ENCODE results near the gene KCNIP1. TPM values are rescaled to one million over a fixed set of nuclear protein-coding genes. Genes with fewer than 3 reads are reported as not detected.

Gene KCNIP1
- total RNA-seq, 1 donor from 2014 or later: 0.45 TPM

DNA sequence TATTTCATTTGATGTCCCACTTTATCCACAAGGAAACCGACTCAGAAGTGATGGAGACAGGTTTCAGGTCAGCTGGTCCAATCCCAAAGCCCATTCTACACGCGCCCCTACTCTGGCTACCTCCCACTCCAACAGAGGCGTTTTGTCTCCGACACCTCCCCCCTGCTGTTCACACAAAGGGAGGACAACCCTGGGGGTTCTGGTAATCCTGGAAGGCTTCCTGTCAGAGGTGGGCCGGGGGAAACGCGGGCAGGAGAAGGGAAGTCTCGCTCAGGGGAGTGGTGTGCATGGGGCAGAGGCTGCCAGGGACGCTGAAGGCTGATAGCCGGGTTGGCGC lies 240.0 kb downstream of the KCNIP1 start:
- peak overlapping the region; percentile 78 for H3K4me2 ChIP-seq (ENCODE audit: low read length)
- H3K4me1 ChIP-seq (ENCODE audit: insufficient read depth, low read length): peaks cover 3% of the 10 kb centered on the region
- DNase-seq (ENCODE audit: low read depth) (no peak), FAIRE-seq (no peak)
- Mint-ChIP-seq H3K36me3 (ENCODE audit: low read depth, unreplicated experiment) (no peaks in the 10 kb centered on the region), H3K4me1 (ENCODE audit: low read depth, unreplicated experiment) (peaks cover 3% of the 10 kb centered on the region), H3K4me3 (ENCODE audit: unreplicated experiment) (no peak overlapping the region), H3K27ac (ENCODE audit: unreplicated experiment) (no peak overlapping the region), H3K27me3 (ENCODE audit: low read depth, unreplicated experiment) (peaks cover 33% of the 10 kb centered on the region), H3K9me3 (ENCODE audit: unreplicated experiment) (peaks cover 2% of the 10 kb centered on the region)
- H2AFZ ChIP-seq (ENCODE audit: low read depth, low read length): peak overlapping the region; percentile 56
- peaks cover 2% of the 10 kb centered on the region for H3K27me3 ChIP-seq (ENCODE audit: insufficient read depth, low read length)
- TF ChIP-seq, protein P1, sequence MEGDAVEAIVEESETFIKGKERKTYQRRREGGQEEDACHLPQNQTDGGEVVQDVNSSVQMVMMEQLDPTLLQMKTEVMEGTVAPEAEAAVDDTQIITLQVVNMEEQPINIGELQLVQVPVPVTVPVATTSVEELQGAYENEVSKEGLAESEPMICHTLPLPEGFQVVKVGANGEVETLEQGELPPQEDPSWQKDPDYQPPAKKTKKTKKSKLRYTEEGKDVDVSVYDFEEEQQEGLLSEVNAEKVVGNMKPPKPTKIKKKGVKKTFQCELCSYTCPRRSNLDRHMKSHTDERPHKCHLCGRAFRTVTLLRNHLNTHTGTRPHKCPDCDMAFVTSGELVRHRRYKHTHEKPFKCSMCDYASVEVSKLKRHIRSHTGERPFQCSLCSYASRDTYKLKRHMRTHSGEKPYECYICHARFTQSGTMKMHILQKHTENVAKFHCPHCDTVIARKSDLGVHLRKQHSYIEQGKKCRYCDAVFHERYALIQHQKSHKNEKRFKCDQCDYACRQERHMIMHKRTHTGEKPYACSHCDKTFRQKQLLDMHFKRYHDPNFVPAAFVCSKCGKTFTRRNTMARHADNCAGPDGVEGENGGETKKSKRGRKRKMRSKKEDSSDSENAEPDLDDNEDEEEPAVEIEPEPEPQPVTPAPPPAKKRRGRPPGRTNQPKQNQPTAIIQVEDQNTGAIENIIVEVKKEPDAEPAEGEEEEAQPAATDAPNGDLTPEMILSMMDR (IDR thresholded peaks at IDR 0.05; ENCODE audit: insufficient read depth, low read depth, low read length): no peak
- no peak for TF ChIP-seq EZH2 (IDR thresholded peaks at IDR 0.05; ENCODE audit: insufficient read depth, low read length)
- H3K9me3 ChIP-seq (ENCODE audit: insufficient read depth, low read depth, low read length): no peaks in the 10 kb centered on the region
- no peaks in the 10 kb centered on the region for H3K79me2 ChIP-seq (ENCODE audit: insufficient read depth, low read length)
- H3K9ac ChIP-seq (ENCODE audit: low read length): no peak overlapping the region
- H4K20me1 ChIP-seq (ENCODE audit: insufficient read depth, low read length): no peaks in the 10 kb centered on the region
- H3K27ac ChIP-seq (ENCODE audit: low read depth, low read length): no peak overlapping the region
- H3K4me3 ChIP-seq (ENCODE audit: insufficient read depth, low read depth, low read length): no peak overlapping the region
- H3K36me3 ChIP-seq (ENCODE audit: insufficient read depth, low read length): no peaks in the 10 kb centered on the region

DNA sequence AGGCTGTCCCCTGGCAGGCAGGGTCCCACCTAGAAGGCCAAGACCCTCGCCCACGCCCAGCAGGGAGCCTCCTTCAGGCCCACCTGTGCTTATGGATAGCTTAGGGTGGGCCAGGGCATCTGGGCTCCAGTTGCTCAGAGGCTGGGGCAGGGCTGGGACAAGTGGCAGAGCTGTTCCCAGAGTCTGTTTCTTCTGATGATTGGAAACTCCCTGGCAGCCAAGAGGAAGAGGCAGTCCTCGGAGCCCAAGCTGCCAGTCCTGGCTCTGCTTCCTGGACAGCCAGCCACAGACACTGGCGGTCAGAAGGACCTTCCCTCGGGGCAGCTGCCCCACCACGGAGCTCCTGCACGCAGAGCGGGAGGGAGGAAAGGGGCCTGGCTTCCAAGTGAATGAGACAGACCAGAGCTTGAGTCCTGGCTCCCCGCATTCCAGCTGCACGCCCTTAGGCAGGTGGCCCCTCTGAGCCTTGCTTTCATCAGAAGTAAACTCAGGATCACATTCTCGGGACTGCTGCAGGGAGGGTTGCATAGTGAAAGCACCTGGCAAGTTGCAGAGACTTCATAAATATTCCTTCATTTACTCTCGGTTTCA lies 241.8 kb downstream of the KCNIP1 start:
- H3K4me1 ChIP-seq (ENCODE audit: insufficient read depth, low read length): peaks cover 3% of the 10 kb centered on the region
- no peak overlapping the region for H3K27ac Mint-ChIP-seq (ENCODE audit: unreplicated experiment)
- H3K4me3 Mint-ChIP-seq (ENCODE audit: unreplicated experiment): no peak overlapping the region
- no peaks in the 10 kb centered on the region for H3K9me3 ChIP-seq (ENCODE audit: insufficient read depth, low read depth, low read length)
- peaks cover 3% of the 10 kb centered on the region for H3K27me3 ChIP-seq (ENCODE audit: insufficient read depth, low read length)
- peak overlapping the region; percentile 45 for H3K4me2 ChIP-seq (ENCODE audit: low read length)
- H3K9me3 Mint-ChIP-seq (ENCODE audit: unreplicated experiment): no peaks in the 10 kb centered on the region
- peaks cover 40% of the 10 kb centered on the region for H3K27me3 Mint-ChIP-seq (ENCODE audit: low read depth, unreplicated experiment)
- no peak overlapping the region for H3K9ac ChIP-seq (ENCODE audit: low read length)
- FAIRE-seq (no peak), DNase-seq (ENCODE audit: low read depth) (no peak)
- peak overlapping the region; percentile 52 for H2AFZ ChIP-seq (ENCODE audit: low read depth, low read length)
- no peak overlapping the region for H3K27ac ChIP-seq (ENCODE audit: low read depth, low read length)
- H4K20me1 ChIP-seq (ENCODE audit: insufficient read depth, low read length): no peaks in the 10 kb centered on the region
- no peak overlapping the region for H3K4me3 ChIP-seq (ENCODE audit: insufficient read depth, low read depth, low read length)
- H3K4me1 Mint-ChIP-seq (ENCODE audit: low read depth, unreplicated experiment): peaks cover 3% of the 10 kb centered on the region
- H3K36me3 Mint-ChIP-seq (ENCODE audit: low read depth, unreplicated experiment): no peaks in the 10 kb centered on the region
- H3K79me2 ChIP-seq (ENCODE audit: insufficient read depth, low read length): no peaks in the 10 kb centered on the region
- no peak for TF ChIP-seq EZH2 (IDR thresholded peaks at IDR 0.05; ENCODE audit: insufficient read depth, low read length)
- TF ChIP-seq, protein P1 (IDR thresholded peaks at IDR 0.05; ENCODE audit: insufficient read depth, low read depth, low read length): no peak
- H3K36me3 ChIP-seq (ENCODE audit: insufficient read depth, low read length): no peaks in the 10 kb centered on the region
